ENCODE results near the gene FUT7.
A peak's percentile ranks its signal among the peaks of the same experiment; 100 is the strongest.

The FUT7 gene

DNA sequence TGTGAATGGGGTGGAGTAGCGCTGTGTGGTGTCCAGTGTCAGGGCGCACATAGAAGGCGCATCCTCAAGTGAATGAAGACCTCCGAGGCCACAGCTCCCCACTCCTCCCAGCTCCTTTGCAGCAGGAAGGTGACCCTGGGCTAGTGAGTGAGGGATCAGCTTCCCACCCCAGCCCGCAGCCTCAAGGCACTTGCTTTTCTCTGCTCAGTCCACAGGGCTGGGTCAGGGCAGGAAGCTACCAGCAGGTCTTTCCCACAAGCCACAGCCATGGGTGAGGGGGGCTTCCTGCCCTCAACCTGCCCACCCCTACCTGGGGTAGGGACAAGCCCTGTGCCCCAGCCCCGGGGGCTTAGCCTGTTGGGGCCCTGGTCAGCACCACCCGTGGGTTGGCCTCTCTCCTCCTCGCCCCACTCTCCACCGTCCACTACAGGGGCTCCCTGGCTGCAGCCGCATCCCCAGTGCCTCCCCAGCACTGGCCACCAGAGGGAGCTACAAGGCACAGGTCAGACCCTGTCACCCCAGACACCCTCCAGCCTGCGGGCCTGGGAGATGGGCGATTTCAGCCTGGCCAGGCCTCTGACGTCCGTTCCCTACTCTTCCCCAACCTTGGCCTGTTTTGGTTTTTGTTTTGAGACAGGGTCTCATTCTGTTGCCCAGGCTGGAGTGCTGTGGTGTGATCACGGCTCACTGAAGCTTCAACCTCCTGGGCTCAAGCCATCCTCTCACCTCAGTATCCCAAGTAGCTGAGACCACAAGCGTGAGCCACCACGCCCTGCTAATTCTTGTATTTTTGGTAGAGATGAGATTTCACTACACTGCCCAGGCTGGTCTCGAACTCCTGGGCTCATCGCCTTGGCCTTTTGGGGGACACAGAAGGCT is 2.6 kb downstream of the FUT7 start (continued):
- TF ChIP-seq, protein P1, sequence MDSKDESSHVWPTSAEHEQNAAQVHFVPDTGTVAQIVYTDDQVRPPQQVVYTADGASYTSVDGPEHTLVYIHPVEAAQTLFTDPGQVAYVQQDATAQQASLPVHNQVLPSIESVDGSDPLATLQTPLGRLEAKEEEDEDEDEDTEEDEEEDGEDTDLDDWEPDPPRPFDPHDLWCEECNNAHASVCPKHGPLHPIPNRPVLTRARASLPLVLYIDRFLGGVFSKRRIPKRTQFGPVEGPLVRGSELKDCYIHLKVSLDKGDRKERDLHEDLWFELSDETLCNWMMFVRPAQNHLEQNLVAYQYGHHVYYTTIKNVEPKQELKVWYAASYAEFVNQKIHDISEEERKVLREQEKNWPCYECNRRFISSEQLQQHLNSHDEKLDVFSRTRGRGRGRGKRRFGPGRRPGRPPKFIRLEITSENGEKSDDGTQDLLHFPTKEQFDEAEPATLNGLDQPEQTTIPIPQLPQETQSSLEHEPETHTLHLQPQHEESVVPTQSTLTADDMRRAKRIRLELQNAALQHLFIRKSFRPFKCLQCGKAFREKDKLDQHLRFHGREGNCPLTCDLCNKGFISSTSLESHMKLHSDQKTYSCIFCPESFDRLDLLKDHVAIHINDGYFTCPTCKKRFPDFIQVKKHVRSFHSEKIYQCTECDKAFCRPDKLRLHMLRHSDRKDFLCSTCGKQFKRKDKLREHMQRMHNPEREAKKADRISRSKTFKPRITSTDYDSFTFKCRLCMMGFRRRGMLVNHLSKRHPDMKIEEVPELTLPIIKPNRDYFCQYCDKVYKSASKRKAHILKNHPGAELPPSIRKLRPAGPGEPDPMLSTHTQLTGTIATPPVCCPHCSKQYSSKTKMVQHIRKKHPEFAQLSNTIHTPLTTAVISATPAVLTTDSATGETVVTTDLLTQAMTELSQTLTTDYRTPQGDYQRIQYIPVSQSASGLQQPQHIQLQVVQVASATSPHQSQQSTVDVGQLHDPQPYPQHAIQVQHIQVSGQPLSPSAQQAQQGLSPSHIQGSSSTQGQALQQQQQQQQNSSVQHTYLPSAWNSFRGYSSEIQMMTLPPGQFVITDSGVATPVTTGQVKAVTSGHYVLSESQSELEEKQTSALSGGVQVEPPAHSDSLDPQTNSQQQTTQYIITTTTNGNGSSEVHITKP (tag by site-specific recombination; IDR thresholded peaks at IDR 0.05), result no peak
- TF ChIP-seq ZNF626 (tag by site-specific recombination; IDR thresholded peaks at IDR 0.05) (no peak), ZNF777 (tag by site-specific recombination; IDR thresholded peaks at IDR 0.05; ENCODE audit: borderline replicate concordance) (no peak), ZNF600 (tag by site-specific recombination; IDR thresholded peaks at IDR 0.05) (no peak; the same call in 1 of the 2 replicates), ZNF677 (tag by site-specific recombination; IDR thresholded peaks at IDR 0.05) (no peak), ZNF266 (tag by site-specific recombination; IDR thresholded peaks at IDR 0.05; ENCODE audit: low read depth) (no peak), ZNF785 (tag by site-specific recombination; IDR thresholded peaks at IDR 0.05) (no peak), ZNF423 (tag by site-specific recombination; IDR thresholded peaks at IDR 0.05) (no peak), ZNF394 (tag by site-specific recombination; IDR thresholded peaks at IDR 0.05; ENCODE audit: borderline replicate concordance) (peak; percentile 19; the same call in 1 of the 2 replicates), ZNF623 (tag by site-specific recombination; IDR thresholded peaks at IDR 0.05) (no peak; the same call in 1 of the 2 replicates), ZNF335 (tag by site-specific recombination; conservative IDR thresholded peaks at IDR 0.05) (no peak), ZBTB1 (tag by site-specific recombination; IDR thresholded peaks at IDR 0.05) (no peak), HOXA7 (CRISPR knock-in tag; IDR thresholded peaks at IDR 0.05; ENCODE audit: borderline replicate concordance) (no peak), ZNF155 (tag by site-specific recombination; IDR thresholded peaks at IDR 0.05) (no peak), PRDM1 (tag by site-specific recombination; IDR thresholded peaks at IDR 0.05) (no peak), ZNF654 (tag by site-specific recombination; IDR thresholded peaks at IDR 0.05; ENCODE audit: low read depth) (peak; percentile 27), ZSCAN23 (tag by site-specific recombination; IDR thresholded peaks at IDR 0.05) (no peak), ZNF19 (tag by site-specific recombination; IDR thresholded peaks at IDR 0.05; ENCODE audit: low read depth) (no peak)
- TF ChIP-seq, protein P2, sequence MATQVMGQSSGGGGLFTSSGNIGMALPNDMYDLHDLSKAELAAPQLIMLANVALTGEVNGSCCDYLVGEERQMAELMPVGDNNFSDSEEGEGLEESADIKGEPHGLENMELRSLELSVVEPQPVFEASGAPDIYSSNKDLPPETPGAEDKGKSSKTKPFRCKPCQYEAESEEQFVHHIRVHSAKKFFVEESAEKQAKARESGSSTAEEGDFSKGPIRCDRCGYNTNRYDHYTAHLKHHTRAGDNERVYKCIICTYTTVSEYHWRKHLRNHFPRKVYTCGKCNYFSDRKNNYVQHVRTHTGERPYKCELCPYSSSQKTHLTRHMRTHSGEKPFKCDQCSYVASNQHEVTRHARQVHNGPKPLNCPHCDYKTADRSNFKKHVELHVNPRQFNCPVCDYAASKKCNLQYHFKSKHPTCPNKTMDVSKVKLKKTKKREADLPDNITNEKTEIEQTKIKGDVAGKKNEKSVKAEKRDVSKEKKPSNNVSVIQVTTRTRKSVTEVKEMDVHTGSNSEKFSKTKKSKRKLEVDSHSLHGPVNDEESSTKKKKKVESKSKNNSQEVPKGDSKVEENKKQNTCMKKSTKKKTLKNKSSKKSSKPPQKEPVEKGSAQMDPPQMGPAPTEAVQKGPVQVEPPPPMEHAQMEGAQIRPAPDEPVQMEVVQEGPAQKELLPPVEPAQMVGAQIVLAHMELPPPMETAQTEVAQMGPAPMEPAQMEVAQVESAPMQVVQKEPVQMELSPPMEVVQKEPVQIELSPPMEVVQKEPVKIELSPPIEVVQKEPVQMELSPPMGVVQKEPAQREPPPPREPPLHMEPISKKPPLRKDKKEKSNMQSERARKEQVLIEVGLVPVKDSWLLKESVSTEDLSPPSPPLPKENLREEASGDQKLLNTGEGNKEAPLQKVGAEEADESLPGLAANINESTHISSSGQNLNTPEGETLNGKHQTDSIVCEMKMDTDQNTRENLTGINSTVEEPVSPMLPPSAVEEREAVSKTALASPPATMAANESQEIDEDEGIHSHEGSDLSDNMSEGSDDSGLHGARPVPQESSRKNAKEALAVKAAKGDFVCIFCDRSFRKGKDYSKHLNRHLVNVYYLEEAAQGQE (tag by site-specific recombination; IDR thresholded peaks at IDR 0.05), result 0 out of 2 replicates have a peak, but pooled peaks have one; percentile 12
- TF ChIP-seq, protein P3, sequence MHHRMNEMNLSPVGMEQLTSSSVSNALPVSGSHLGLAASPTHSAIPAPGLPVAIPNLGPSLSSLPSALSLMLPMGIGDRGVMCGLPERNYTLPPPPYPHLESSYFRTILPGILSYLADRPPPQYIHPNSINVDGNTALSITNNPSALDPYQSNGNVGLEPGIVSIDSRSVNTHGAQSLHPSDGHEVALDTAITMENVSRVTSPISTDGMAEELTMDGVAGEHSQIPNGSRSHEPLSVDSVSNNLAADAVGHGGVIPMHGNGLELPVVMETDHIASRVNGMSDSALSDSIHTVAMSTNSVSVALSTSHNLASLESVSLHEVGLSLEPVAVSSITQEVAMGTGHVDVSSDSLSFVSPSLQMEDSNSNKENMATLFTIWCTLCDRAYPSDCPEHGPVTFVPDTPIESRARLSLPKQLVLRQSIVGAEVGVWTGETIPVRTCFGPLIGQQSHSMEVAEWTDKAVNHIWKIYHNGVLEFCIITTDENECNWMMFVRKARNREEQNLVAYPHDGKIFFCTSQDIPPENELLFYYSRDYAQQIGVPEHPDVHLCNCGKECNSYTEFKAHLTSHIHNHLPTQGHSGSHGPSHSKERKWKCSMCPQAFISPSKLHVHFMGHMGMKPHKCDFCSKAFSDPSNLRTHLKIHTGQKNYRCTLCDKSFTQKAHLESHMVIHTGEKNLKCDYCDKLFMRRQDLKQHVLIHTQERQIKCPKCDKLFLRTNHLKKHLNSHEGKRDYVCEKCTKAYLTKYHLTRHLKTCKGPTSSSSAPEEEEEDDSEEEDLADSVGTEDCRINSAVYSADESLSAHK (tag by site-specific recombination; IDR thresholded peaks at IDR 0.05), result no peak; the same call in 1 of the 2 replicates
- TF ChIP-seq, protein P4, sequence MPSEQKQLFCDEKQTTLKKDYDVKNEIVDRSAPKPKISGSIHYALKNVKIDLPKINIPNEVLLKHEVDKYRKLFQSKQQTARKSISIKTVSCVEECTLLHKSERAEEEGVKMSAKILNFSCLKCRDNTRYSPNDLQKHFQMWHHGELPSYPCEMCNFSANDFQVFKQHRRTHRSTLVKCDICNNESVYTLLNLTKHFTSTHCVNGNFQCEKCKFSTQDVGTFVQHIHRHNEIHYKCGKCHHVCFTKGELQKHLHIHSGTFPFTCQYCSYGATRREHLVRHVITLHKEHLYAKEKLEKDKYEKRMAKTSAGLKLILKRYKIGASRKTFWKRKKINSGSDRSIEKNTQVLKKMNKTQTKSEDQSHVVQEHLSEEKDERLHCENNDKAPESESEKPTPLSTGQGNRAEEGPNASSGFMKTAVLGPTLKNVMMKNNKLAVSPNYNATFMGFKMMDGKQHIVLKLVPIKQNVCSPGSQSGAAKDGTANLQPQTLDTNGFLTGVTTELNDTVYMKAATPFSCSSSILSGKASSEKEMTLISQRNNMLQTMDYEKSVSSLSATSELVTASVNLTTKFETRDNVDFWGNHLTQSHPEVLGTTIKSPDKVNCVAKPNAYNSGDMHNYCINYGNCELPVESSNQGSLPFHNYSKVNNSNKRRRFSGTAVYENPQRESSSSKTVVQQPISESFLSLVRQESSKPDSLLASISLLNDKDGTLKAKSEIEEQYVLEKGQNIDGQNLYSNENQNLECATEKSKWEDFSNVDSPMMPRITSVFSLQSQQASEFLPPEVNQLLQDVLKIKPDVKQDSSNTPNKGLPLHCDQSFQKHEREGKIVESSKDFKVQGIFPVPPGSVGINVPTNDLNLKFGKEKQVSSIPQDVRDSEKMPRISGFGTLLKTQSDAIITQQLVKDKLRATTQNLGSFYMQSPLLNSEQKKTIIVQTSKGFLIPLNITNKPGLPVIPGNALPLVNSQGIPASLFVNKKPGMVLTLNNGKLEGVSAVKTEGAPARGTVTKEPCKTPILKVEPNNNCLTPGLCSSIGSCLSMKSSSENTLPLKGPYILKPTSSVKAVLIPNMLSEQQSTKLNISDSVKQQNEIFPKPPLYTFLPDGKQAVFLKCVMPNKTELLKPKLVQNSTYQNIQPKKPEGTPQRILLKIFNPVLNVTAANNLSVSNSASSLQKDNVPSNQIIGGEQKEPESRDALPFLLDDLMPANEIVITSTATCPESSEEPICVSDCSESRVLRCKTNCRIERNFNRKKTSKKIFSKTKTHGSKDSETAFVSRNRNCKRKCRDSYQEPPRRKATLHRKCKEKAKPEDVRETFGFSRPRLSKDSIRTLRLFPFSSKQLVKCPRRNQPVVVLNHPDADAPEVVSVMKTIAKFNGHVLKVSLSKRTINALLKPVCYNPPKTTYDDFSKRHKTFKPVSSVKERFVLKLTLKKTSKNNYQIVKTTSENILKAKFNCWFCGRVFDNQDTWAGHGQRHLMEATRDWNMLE (tag by site-specific recombination; conservative IDR thresholded peaks at IDR 0.05; ENCODE audit: low read depth), result no peak
- TF ChIP-seq, protein P5, sequence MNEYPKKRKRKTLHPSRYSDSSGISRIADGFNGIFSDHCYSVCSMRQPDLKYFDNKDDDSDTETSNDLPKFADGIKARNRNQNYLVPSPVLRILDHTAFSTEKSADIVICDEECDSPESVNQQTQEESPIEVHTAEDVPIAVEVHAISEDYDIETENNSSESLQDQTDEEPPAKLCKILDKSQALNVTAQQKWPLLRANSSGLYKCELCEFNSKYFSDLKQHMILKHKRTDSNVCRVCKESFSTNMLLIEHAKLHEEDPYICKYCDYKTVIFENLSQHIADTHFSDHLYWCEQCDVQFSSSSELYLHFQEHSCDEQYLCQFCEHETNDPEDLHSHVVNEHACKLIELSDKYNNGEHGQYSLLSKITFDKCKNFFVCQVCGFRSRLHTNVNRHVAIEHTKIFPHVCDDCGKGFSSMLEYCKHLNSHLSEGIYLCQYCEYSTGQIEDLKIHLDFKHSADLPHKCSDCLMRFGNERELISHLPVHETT (tag by site-specific recombination; IDR thresholded peaks at IDR 0.05), result peak; percentile 50; the same call in 1 of the 2 replicates

All from HEK293 (cell line).